GM18526 (cell line): ENCODE data around the gene ARAP1.
A peak's percentile ranks its signal among the peaks of the same experiment; 100 is the strongest.

Experiments
- POLR2A ChIP-seq: IDR thresholded peaks from 3 replicates; pipeline ENCODE4 v1.6.1; 2011; ENCODE audit not compliant: insufficient read length; ENCODE audit errors: extremely low read depth

ARAP1 gene

GRCh38 chr11:72742513-72743320, 9.5 kb downstream of the ARAP1 start:
- TF ChIP-seq POLR2A: no peak

GRCh38 chr11:72741849-72742512, 10.2 kb downstream of the ARAP1 start:
- TF ChIP-seq POLR2A: no peak

GRCh38 chr11:72741429-72741833, 10.8 kb downstream of the ARAP1 start:
- no peak for TF ChIP-seq POLR2A

GRCh38 chr11:72740562-72741428, 11.4 kb downstream of the ARAP1 start:
- no peak for TF ChIP-seq POLR2A

GRCh38 chr11:72740060-72740424, 12.2 kb downstream of the ARAP1 start:
- no peak for TF ChIP-seq POLR2A

GRCh38 chr11:72739240-72740059, 12.8 kb downstream of the ARAP1 start:
- TF ChIP-seq POLR2A: no peak

- peak; percentile 66 for TF ChIP-seq POLR2A
These were observed 13.7 kb downstream of the ARAP1 start for GRCh38 chr11:72738199-72739141.

GRCh38 chr11:72737336-72737735, 14.9 kb downstream of the ARAP1 start:
- TF ChIP-seq POLR2A: no peak

- no peak for TF ChIP-seq POLR2A
These were observed 15.6 kb downstream of the ARAP1 start for GRCh38 chr11:72736452-72737069.

GRCh38 chr11:72735495-72736027, 16.6 kb downstream of the ARAP1 start:
- TF ChIP-seq POLR2A: no peak

- no peak for TF ChIP-seq POLR2A
These were observed 19.9 kb downstream of the ARAP1 start for GRCh38 chr11:72732329-72732728.

GRCh38 chr11:72730737-72731136, 21.5 kb downstream of the ARAP1 start:
- TF ChIP-seq POLR2A: no peak

GRCh38 chr11:72730243-72730642, 22.0 kb downstream of the ARAP1 start:
- no peak for TF ChIP-seq POLR2A

- TF ChIP-seq POLR2A: no peak
These were observed 24.7 kb downstream of the ARAP1 start for GRCh38 chr11:72727521-72727920.
